ENCODE results near the gene CCBE1.

Gene CCBE1

GRCh38 chr18:59565957-59566356, 131.3 kb downstream of the CCBE1 start:
- TF ChIP-seq ZFX (IDR thresholded peaks at IDR 0.05) (no peak), CTCF (conservative IDR thresholded peaks at IDR 0.05) (no peak)
- no peak overlapping the region for H3K27ac ChIP-seq

- TF ChIP-seq ZFX (IDR thresholded peaks at IDR 0.05) = no peak
- TF ChIP-seq CTCF (conservative IDR thresholded peaks at IDR 0.05) = no peak
- no peak overlapping the region for H3K27ac ChIP-seq
These were observed 132.7 kb downstream of the CCBE1 start for GRCh38 chr18:59564561-59564960.

- TF ChIP-seq CTCF (conservative IDR thresholded peaks at IDR 0.05) (no peak), ZFX (IDR thresholded peaks at IDR 0.05) (no peak)
- H3K27ac ChIP-seq = no peak overlapping the region
These were observed 133.9 kb downstream of the CCBE1 start for GRCh38 chr18:59563176-59563785.

GRCh38 chr18:59562751-59563150, 134.5 kb downstream of the CCBE1 start:
- H3K27ac ChIP-seq = no peak overlapping the region
- TF ChIP-seq CTCF (conservative IDR thresholded peaks at IDR 0.05) (no peak), ZFX (IDR thresholded peaks at IDR 0.05) (no peak)

GRCh38 chr18:59561612-59562011, 135.6 kb downstream of the CCBE1 start:
- no peak overlapping the region for H3K27ac ChIP-seq
- TF ChIP-seq ZFX (IDR thresholded peaks at IDR 0.05) (no peak), CTCF (conservative IDR thresholded peaks at IDR 0.05) (no peak)

- no peak for TF ChIP-seq CTCF (conservative IDR thresholded peaks at IDR 0.05)
- no peak for TF ChIP-seq ZFX (IDR thresholded peaks at IDR 0.05)
- no peak overlapping the region for H3K27ac ChIP-seq
These were observed 136.7 kb downstream of the CCBE1 start for GRCh38 chr18:59560556-59560955.

- no peak overlapping the region for H3K27ac ChIP-seq
- TF ChIP-seq ZFX (IDR thresholded peaks at IDR 0.05) (no peak), CTCF (conservative IDR thresholded peaks at IDR 0.05) (no peak)
These were observed 137.7 kb downstream of the CCBE1 start for GRCh38 chr18:59559528-59559927.

Measured in C4-2B (cell line).